Cardiac fibroblast (primary cell): ENCODE data around the gene OVOL2.

Experiments
- DNase-seq, 2 donors: peaks; one replicate each; pipeline versions ENCODE4 v3.0.0 to v3.0.0-alpha.2; 2010; ENCODE audit warnings: low read depth in 2 of 2
- H3K4me3 ChIP-seq, 2 donors: replicated peaks in 1 of 2; 1 replicate in 1 of 2; 2 replicates in 1 of 2; pipeline ENCODE4 v1.5.1; 2011; ENCODE audit warnings: low read depth in 2 of 2, low read length in 2 of 2, mild to moderate bottlenecking in 2 of 2, moderate library complexity in 1 of 2
- CTCF ChIP-seq: IDR thresholded peaks from one replicate; pipeline ENCODE4 v1.5.1; 2011; ENCODE audit warnings: low read depth, mild to moderate bottlenecking, low read length, inconsistent platforms

Gene OVOL2

GRCh38 chr20:18046535-18046934 is 11.2 kb downstream of the OVOL2 start:
- TF ChIP-seq CTCF, result no peak
- no peak overlapping the region for H3K4me3 ChIP-seq
- no peak for DNase-seq

- TF ChIP-seq CTCF, result no peak
- H3K4me3 ChIP-seq, result no peak overlapping the region
- no peak for DNase-seq
These were observed 15.5 kb downstream of the OVOL2 start for GRCh38 chr20:18042229-18042628.

GRCh38 chr20:18041462-18041861 is 16.3 kb downstream of the OVOL2 start:
- TF ChIP-seq CTCF, result no peak
- H3K4me3 ChIP-seq, result no peak overlapping the region
- DNase-seq, result no peak

GRCh38 chr20:18039063-18039462 is 18.7 kb downstream of the OVOL2 start:
- no peak for DNase-seq

GRCh38 chr20:18034039-18034438 is 23.7 kb downstream of the OVOL2 start:
- TF ChIP-seq CTCF, result no peak
- DNase-seq, result no peak
- H3K4me3 ChIP-seq, result no peak overlapping the region

More at GRCh38 chr20:18039063-18039462, 18.7 kb downstream of the OVOL2 start:
- no peak overlapping the region for H3K4me3 ChIP-seq
- no peak for TF ChIP-seq CTCF

- no peak overlapping the region for H3K4me3 ChIP-seq
- DNase-seq, result no peak
- no peak for TF ChIP-seq CTCF
These were observed 24.5 kb downstream of the OVOL2 start for GRCh38 chr20:18032977-18033892.
